ENCODE data around the gene KRTDAP.
A peak's percentile ranks its signal among the peaks of the same experiment; 100 is the strongest.

KRTDAP gene

DNA sequence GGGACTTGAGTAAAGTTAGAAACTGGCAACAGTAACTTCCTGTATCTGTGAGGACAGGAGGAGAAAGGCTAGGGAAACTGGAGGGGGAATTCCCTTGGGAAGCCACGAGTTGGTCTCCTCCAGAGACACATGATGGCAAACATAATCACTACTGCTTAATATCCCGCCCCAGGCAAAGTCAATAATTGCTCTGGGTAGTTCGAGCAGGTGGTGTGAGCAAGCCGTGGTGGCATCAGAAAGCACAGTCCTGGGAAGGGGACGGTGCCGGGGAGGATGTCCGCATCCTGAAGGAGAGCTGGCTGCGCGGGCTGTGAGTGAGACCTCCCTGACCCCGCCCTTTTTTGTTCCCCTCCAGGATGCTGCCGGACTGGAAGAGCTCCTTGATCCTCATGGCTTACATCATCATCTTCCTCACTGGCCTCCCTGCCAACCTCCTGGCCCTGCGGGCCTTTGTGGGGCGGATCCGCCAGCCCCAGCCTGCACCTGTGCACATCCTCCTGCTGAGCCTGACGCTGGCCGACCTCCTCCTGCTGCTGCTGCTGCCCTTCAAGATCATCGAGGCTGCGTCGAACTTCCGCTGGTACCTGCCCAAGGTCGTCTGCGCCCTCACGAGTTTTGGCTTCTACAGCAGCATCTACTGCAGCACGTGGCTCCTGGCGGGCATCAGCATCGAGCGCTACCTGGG is 40.8 kb downstream of the KRTDAP start:
- DNase-seq, result peak; percentile 40

DNA sequence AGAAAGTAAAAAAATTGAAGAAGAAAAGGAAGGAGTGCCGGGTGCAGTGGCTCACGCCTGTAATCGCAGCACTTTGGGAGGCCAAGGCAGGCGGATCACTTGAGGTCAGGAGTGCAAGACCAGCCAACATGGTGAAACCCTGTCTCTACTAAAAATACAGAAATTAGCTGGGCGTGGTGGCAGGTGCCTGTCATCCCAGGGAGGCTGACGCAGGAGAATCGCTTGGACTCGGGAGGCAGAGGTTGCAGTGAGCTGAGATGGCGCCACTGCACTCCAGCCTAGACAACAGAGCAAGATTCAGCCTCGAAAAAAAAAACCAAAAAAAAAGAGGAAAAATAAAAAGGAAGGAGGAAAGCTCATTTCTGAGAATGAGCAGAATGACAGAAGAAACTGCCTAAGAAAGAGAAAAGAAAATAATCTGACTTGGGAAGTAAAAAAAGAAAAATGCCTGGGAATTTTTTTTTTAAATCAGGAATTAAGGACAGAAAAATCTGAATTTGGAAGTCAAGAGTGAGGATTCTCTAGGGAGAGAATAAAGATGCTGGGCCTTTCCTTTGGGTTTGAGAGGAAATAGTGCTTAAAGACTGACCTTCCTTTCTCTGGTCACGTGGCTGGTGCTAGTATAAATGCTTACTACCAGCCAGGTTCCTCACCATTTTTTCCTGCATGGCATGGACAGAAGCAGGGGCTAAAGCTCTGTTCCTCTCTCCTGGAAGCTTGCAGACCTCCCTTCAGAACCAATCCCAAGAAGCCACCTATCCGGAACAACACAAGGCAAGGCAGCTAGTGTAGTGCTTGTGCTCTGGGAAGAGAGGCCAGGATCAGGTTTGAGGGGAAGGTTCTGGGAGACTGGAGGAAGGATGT is 42.4 kb downstream of the KRTDAP start, which contains the start of gene FFAR2:
Gene FFAR2, plus strand, starts transcription at position 652 of the 864 bp plus-strand sequence. CDS start 1,458 bp downstream, outside the sequence.
- no peak for DNase-seq

DNA sequence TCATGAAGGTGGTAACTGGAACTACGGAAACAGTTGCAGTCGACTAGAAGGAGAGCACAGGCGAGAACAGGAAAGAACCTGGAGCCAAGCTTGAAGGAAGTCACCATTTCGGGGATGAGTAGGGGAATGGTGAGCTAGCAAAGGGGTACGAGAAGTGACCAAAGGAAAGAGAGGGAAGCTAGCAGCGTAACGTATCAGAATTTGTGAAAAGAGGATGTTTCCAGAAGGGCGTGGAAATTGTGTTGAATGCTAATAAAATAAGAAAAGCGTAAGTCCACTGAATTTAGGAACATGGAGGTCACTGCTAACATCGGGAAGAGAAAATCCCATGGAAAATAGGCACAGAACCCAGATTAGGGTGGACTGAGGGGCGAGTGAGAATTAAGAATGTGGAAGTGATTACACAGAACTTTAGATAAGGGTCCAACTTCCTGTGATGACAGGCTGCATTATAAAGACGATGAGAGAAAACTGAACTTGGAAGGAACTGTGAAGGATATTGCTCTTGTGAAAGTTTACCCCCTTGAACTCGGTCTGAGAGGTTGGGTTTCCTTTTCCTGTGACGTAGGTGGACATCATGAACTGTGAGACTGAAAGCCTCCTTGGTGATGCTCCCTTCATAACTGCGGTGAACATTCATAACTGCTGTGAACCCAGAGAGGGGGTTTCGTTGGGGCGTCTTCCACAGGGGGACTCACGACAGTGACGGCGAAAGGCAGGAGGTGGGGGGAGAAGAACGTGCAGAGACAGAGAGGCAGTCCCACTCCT is 44.3 kb downstream of the KRTDAP start:
- DNase-seq, result no peak

DNA sequence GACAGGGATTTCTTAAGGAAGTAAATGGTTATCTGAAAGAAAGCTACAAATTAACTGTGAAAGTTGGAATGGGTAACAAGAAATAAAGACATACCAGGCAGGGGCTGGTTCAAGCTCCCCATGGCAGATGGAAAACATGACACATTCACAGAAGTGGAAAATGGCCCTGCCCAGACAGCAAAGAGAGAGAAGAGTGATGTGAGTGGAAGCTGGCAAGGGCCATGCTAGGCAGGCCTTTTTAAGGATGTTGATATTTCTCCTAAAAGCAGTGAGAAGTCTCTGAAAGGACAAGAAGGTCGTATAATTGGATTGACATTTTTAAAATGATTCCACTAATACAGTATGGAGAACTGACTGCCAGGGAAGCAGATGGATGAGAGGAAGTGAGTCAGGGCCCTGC is 45.5 kb downstream of the KRTDAP start:
- no peak for DNase-seq

DNA sequence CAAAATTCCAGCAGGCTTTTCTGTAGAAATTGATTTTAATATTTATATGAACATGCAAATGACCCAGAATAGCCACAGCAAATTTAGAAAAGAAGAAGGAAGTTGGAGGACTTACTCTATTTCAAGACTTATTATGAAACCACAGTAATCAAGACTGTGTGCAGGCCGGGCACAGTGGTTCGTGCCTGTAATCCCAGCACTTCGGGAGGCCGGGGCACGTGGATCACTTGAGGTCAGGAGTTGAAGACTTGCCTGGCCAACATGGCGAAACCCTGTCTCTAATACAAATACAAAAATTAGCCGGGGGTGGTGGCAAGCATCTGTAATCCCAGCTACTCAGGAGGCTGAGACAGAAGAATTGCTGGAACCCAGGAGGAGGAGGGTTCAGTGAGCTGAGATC is 48.2 kb downstream of the KRTDAP start:
- no peak for DNase-seq

DNA sequence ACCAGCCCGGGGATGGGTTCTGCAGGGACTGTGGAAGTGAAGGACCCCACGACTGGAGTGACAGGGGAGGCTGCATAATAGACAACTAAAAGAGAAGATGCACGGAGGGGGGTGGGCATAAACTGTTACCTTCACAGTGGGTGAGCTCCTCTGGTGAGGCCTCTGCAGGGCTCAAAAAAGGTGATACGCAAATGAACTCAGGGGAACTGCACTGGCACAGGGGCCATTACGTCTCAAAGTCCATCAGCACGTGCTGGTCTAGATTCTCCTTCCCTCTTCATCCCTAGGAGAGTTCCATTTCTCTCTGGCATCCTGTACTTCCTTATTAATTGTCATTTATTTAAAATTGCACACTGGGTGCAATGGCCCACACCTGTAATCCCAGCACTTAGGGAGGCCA is 50.3 kb downstream of the KRTDAP start:
- DNase-seq, result no peak

DNA sequence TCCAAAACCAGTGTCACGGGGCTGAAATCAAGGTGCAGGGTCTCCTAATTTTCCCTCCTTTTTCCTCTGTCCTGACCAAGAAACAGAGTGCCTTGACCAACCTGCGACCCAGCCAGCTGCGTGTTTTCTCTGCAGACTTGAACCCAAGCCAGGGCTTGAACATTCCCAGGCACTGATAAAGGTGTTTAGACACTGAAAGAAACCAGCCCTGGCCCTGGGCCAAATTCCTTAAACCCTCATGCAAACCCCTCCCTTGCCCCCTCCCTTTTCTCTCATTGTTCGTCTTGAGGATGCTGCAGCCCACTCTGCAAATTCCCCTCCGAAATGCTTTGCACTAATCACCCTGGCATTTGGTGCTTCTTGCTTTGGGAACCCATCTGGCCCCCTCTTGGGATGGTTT is 51.7 kb downstream of the KRTDAP start:
- no peak for DNase-seq

DNA sequence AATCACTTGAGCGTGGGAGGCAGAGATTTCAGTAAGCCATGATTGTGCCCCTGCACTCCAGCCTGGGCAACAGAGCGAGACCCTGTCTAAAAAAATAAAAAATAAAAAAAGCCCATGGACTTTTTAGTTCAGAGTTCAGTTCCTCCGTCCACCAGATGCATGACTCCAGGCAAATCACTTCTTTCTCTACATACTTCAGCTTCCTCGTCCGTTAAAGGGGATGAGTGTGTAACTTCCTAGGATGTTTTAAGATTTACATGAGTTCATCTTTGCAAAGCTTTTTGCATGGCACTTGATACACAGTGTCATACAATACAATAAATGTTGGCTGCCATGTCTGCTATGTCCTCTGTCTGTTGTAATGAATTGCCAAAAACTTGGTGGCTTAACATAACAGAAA is 52.2 kb downstream of the KRTDAP start:
- DNase-seq, result no peak

DNA sequence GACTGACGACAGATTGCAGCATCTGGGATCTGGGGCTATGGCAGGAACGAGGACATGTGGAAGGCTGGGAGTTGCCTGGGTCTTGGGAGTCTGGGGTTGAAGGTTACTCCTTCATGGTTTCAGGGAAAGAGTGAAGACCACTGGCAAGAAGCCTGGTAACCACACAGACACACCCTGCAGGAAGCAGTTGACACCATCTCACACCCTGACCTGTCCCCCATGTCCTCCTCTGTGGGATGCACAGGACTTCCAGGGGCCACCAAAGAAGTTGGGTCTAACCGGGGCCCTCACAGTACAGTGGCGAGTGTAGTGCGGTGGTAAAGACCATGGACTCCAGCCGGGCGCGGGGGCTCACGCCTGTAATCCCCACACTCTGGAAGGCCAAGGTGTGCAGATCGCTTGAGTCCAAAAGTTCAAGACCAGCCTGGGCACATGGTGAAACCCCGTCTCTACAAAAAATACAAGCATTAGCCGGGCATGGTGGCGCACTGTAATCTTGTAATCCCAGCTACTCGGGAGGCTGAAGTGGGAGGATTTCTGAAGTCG is 52.8 kb downstream of the KRTDAP start:
- DNase-seq, result no peak

Data from eye (tissue), 1 donor.